Measurements from ENCODE around the gene MACC1. TPM values are rescaled to one million over a fixed set of nuclear protein-coding genes. Genes with fewer than 3 reads are reported as not detected.

Gene MACC1
- total RNA-seq, 2 donors from 2014 or later, result 0.26 TPM; not detected in 1

GRCh38 chr7:20085086-20085485 lies 132.1 kb downstream of the MACC1 start:
- Histone ChIP-seq H3K27me3 (no peaks in the 10 kb centered on the region), H3K9me3 (no peaks in the 10 kb centered on the region), H3K4me1 (no peaks in the 10 kb centered on the region), H3K36me3 (no peaks in the 10 kb centered on the region), H3K27ac (no peak overlapping the region), H3K4me3 (no peak overlapping the region)
- TF ChIP-seq CTCF (IDR thresholded peaks at IDR 0.05), result no peak
- no peak for DNase-seq (ENCODE audit: low spot score)

Other genes with a start within 250 kb of the MACC1 start
- 1 to 10 TPM; 4.9 to 8.6 TPM for gene ITGB8, start 113.5 kb upstream of the MACC1 start, total RNA-seq